Ascending aorta (tissue), 2 donors: Measurements from ENCODE around the gene STK10. TPM values are rescaled to one million over a fixed set of nuclear protein-coding genes. Genes with fewer than 3 reads are reported as not detected.

Source experiments
- DNase-seq, 2 donors: peaks; one replicate each; pipeline ENCODE4 v3.0.0-alpha.2; 2019; ENCODE audit warnings: low spot score in 2 of 2
- H3K27ac ChIP-seq, 2 donors: fragments of 200-600 bp; sonication (generic); one replicate each; pipeline ENCODE4 v1.5.1; 2016 to 2017; ENCODE audit warnings: mild to moderate bottlenecking in 1 of 2
- H3K27me3 ChIP-seq: fragments of 200-600 bp; sonication (generic); one replicate; pipeline ENCODE4 v1.5.1; 2017
- H3K36me3 ChIP-seq, 2 donors: fragments of 200-600 bp; sonication (generic); one replicate each; pipeline ENCODE4 v1.5.1; 2016
- H3K4me1 ChIP-seq, 2 donors: fragments of 200-600 bp; sonication (generic); one replicate each; pipeline ENCODE4 v1.5.1; 2016 to 2017; ENCODE audit warnings: mild to moderate bottlenecking in 1 of 2
- H3K4me3 ChIP-seq, 2 donors: fragments of 200-600 bp; sonication (generic); one replicate each; pipeline ENCODE4 v1.5.1; 2016 to 2017; ENCODE audit warnings: mild to moderate bottlenecking in 1 of 2
- H3K9me3 ChIP-seq, 2 donors: fragments of 200-600 bp; sonication (generic); one replicate each; pipeline ENCODE4 v1.5.1; 2016
- intact Hi-C: fragments of 100-400 bp; cut with DNase I; formaldehyde crosslinking; loops from one replicate; pipeline ENCODE4 v1.15.1; 2023
- total RNA-seq: library from RNA; depleted of rRNA; stranded (reverse); fragments of >200 nt; gene quantifications from one replicate; pipeline ENCODE4 v1.1.0, GENCODE V29; 2016
- TF ChIP-seq, protein P1 (sequence below), 3 experiments: fragments of 200-600 bp in 2 of 3; fragments of 450-650 bp in 1 of 3; sonication (generic) in 2 of 3; IDR thresholded peaks; one replicate each; pipeline ENCODE4 v1.5.1; 2016 to 2019; ENCODE audit warnings: antibody characterized with exemption in 3 of 3, mild to moderate bottlenecking in 1 of 3, moderate library complexity in 1 of 3

Gene STK10
- total RNA-seq, 1 donor from 2014 or later: 18.4 TPM

DNA sequence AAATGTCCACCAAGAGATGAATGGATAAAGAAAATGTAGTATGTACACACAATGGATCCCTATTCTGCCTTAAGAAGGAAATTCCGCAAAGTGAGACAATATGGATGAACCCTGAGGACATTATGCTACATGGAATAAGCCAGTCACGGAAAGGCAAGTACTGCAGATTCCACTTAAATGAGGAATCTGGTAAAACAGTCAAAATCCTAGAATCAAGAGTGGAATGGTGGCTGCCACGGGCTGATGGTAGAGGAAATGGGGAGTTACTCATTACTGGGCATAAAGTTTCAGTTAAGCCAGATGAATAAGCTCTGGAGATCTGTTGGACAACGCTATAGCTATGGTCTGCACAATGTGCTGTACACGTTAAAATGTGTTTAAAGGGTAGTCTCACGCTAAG lies 47.2 kb downstream of the STK10 start:
- intact Hi-C loops: no loop called here

DNA sequence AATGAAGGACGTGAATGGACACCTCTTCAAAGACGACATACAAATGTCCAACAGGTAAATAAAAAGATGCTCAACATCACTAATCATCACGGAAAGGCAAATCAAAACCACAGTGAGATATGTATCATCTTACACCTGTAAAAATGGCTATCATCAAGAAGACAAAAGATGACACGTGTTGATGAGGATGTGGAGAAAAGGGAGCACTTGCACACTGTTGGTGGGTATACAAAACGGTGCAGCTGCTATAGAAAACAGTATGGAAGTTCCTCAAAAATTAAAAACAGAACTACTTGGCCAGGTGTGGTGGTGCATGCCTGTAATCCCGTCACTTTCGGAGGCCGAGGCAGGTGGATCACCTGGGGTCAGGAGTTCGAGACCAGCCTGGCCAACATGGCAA lies 47.9 kb downstream of the STK10 start:
- Histone ChIP-seq H3K36me3 (no peaks in the 10 kb centered on the region), H3K4me3 (no peak overlapping the region), H3K27ac (no peak overlapping the region), H3K4me1 (no peaks in the 10 kb centered on the region), H3K27me3 (no peaks in the 10 kb centered on the region), H3K9me3 (no peaks in the 10 kb centered on the region)
- DNase-seq: no peak
- TF ChIP-seq, protein P1, sequence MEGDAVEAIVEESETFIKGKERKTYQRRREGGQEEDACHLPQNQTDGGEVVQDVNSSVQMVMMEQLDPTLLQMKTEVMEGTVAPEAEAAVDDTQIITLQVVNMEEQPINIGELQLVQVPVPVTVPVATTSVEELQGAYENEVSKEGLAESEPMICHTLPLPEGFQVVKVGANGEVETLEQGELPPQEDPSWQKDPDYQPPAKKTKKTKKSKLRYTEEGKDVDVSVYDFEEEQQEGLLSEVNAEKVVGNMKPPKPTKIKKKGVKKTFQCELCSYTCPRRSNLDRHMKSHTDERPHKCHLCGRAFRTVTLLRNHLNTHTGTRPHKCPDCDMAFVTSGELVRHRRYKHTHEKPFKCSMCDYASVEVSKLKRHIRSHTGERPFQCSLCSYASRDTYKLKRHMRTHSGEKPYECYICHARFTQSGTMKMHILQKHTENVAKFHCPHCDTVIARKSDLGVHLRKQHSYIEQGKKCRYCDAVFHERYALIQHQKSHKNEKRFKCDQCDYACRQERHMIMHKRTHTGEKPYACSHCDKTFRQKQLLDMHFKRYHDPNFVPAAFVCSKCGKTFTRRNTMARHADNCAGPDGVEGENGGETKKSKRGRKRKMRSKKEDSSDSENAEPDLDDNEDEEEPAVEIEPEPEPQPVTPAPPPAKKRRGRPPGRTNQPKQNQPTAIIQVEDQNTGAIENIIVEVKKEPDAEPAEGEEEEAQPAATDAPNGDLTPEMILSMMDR (IDR thresholded peaks at IDR 0.05): no peak
- intact Hi-C loops: no loop called here

More for the DNA sequence above, 47.2 kb downstream of the STK10 start:
- no peak overlapping the region for H3K4me3 ChIP-seq
- H3K9me3 ChIP-seq: no peaks in the 10 kb centered on the region
- TF ChIP-seq, protein P1 (IDR thresholded peaks at IDR 0.05): no peak
- no peaks in the 10 kb centered on the region for H3K27me3 ChIP-seq
- no peak for DNase-seq
- H3K36me3 ChIP-seq: no peaks in the 10 kb centered on the region
- no peaks in the 10 kb centered on the region for H3K4me1 ChIP-seq
- H3K27ac ChIP-seq: no peak overlapping the region

DNA sequence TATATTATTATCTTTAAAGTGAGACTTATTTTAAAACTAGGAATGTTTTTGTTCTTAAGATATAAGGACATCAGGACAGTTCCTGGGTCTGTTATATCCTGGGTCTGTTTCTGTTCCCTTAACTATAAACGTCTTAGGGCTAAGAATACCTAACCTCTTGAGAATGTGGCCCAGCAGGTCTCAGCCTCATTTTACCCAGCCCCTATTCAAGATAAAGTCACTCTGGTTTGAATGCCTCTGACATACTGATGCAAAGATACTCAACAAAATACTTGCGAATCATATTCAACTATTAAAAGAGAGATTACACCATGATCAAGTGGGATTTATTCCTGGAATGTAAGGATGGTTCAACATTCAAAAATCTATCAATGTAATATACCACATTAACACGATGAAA lies 51.0 kb downstream of the STK10 start:
- Histone ChIP-seq H3K27ac (no peak overlapping the region), H3K4me3 (no peak overlapping the region), H3K4me1 (no peaks in the 10 kb centered on the region), H3K27me3 (no peaks in the 10 kb centered on the region), H3K36me3 (no peaks in the 10 kb centered on the region), H3K9me3 (peaks cover 0 to 8% of the 10 kb centered on the region in 2 donors)
- no peak for DNase-seq
- intact Hi-C loops: no loop called here
- TF ChIP-seq, protein P1 (IDR thresholded peaks at IDR 0.05): no peak

GRCh38 chr5:172133359-172134029 lies 54.5 kb downstream of the STK10 start:
- intact Hi-C loops: no loop called here
- H3K4me3 ChIP-seq: no peak overlapping the region
- no peaks in the 10 kb centered on the region for H3K4me1 ChIP-seq
- TF ChIP-seq, protein P1 (IDR thresholded peaks at IDR 0.05): no peak
- H3K9me3 ChIP-seq: peaks cover 0 to 8% of the 10 kb centered on the region in 2 donors
- H3K27me3 ChIP-seq: no peaks in the 10 kb centered on the region
- DNase-seq: peak; percentile 50 to 82
- H3K27ac ChIP-seq: no peak overlapping the region
- no peaks in the 10 kb centered on the region for H3K36me3 ChIP-seq

DNA sequence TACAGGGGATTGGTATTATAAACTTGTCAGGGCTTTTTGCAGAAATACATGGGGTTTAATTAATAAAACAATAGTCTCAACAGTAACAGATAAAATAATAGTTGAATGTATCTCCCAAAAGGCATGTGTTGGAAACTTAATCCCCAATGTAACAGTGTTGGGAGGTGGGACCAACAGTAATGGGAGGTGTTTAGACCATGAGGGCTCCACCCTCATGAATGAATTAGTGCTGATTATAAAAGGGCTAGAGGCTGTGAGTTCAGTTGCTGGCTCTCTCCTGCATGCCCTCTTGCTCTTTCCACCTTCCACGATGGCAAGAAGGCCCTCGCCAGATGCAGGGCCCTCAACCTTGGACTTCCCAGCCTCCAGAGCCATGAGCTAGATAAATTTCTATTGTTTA lies 56.3 kb downstream of the STK10 start:
- DNase-seq: no peak
- intact Hi-C loops: no loop called here
- TF ChIP-seq, protein P1 (IDR thresholded peaks at IDR 0.05): no peak
- Histone ChIP-seq H3K36me3 (no peaks in the 10 kb centered on the region), H3K9me3 (peaks cover 0 to 8% of the 10 kb centered on the region in 2 donors), H3K27me3 (no peaks in the 10 kb centered on the region), H3K4me3 (no peak overlapping the region), H3K27ac (no peak overlapping the region), H3K4me1 (no peaks in the 10 kb centered on the region)
